ENCODE data around the gene EMC6. TPM values are rescaled to one million over a fixed set of nuclear protein-coding genes. Genes with fewer than 3 reads are reported as not detected.

The EMC6 gene
- polyA plus RNA-seq, 1 donor from 2014 or later: 81.8 TPM

- Mint-ChIP-seq H3K4me1 (peaks cover 1 to 5% (median 2%) of the 10 kb centered on the region in 3 donors), H3K36me3 (peaks cover 7% of the 10 kb centered on the region), H3K4me3 (peak overlapping the region in 1 of 4 donors; percentile 57), H3K9me3 (no peaks in the 10 kb centered on the region), H3K27me3 (no peaks in the 10 kb centered on the region), H3K27ac (peak overlapping the region in 2 of 3 donors; percentile 27 to 69)
Measured at GRCh38 chr17:3660311-3660891, 8.2 kb upstream of the EMC6 start.

GRCh38 chr17:3663102-3664011 lies 5.3 kb upstream of the EMC6 start:
- peak overlapping the region in 1 of 4 donors; percentile 32 for H3K4me3 Mint-ChIP-seq

GRCh38 chr17:3665834-3666233 lies 2.8 kb upstream of the EMC6 start:
- Mint-ChIP-seq H3K4me3 (peak overlapping the region in 2 of 4 donors; percentile 21 to 100), H3K4me1 (peaks cover 16 to 25% (median 19%) of the 10 kb centered on the region in 3 donors), H3K27ac (peak overlapping the region in 2 of 3 donors; percentile 87 to 91), H3K27me3 (no peaks in the 10 kb centered on the region), H3K9me3 (no peaks in the 10 kb centered on the region), H3K36me3 (peaks cover 5% of the 10 kb centered on the region)

More at GRCh38 chr17:3663102-3664011, 5.3 kb upstream of the EMC6 start:
- Mint-ChIP-seq H3K27me3 (no peaks in the 10 kb centered on the region), H3K27ac (peak overlapping the region in 1 of 3 donors; percentile 71), H3K4me1 (peaks cover 9 to 10% (median 9%) of the 10 kb centered on the region in 3 donors), H3K36me3 (peaks cover 5% of the 10 kb centered on the region), H3K9me3 (no peaks in the 10 kb centered on the region)

GRCh38 chr17:3666516-3666915 lies 2.1 kb upstream of the EMC6 start:
- peaks cover 2% of the 10 kb centered on the region for H3K36me3 Mint-ChIP-seq
- H3K4me3 Mint-ChIP-seq: peak overlapping the region; percentile 30 to 100 (median 87)
- H3K27ac Mint-ChIP-seq: peak overlapping the region in 2 of 3 donors; percentile 87 to 91
- H3K27me3 Mint-ChIP-seq: no peaks in the 10 kb centered on the region
- peaks cover 17 to 25% (median 19%) of the 10 kb centered on the region in 3 donors for H3K4me1 Mint-ChIP-seq
- H3K9me3 Mint-ChIP-seq: no peaks in the 10 kb centered on the region

- peak overlapping the region; percentile 91 to 100 (median 94) for H3K4me3 Mint-ChIP-seq
- no peaks in the 10 kb centered on the region for H3K36me3 Mint-ChIP-seq
- no peaks in the 10 kb centered on the region for H3K27me3 Mint-ChIP-seq
- H3K27ac Mint-ChIP-seq: peak overlapping the region in 2 of 3 donors; percentile 39 to 100
- peaks cover 17 to 25% (median 19%) of the 10 kb centered on the region in 3 donors for H3K4me1 Mint-ChIP-seq
- H3K9me3 Mint-ChIP-seq: no peaks in the 10 kb centered on the region
Measured at GRCh38 chr17:3667366-3668278, 990 bp upstream of the EMC6 start.

- peak overlapping the region; percentile 92 to 100 (median 96) for H3K27ac Mint-ChIP-seq
- H3K36me3 Mint-ChIP-seq: no peaks in the 10 kb centered on the region
- peaks cover 17 to 25% (median 19%) of the 10 kb centered on the region in 3 donors for H3K4me1 Mint-ChIP-seq
- H3K27me3 Mint-ChIP-seq: no peaks in the 10 kb centered on the region
- peak overlapping the region; percentile 92 to 100 (median 98) for H3K4me3 Mint-ChIP-seq
- no peaks in the 10 kb centered on the region for H3K9me3 Mint-ChIP-seq
Measured at GRCh38 chr17:3669085-3669347, 404 bp downstream of the EMC6 start.

- Mint-ChIP-seq H3K4me1 (peaks cover 17 to 25% (median 19%) of the 10 kb centered on the region in 3 donors), H3K9me3 (no peaks in the 10 kb centered on the region), H3K27me3 (no peaks in the 10 kb centered on the region), H3K27ac (peak overlapping the region; percentile 92 to 100 (median 96)), H3K4me3 (peak overlapping the region; percentile 92 to 100 (median 98)), H3K36me3 (no peaks in the 10 kb centered on the region)
Measured at GRCh38 chr17:3669548-3669947, 936 bp downstream of the EMC6 start.

- Mint-ChIP-seq H3K27me3 (no peaks in the 10 kb centered on the region), H3K36me3 (no peaks in the 10 kb centered on the region), H3K4me3 (peak overlapping the region in 1 of 4 donors; percentile 85), H3K9me3 (no peaks in the 10 kb centered on the region), H3K4me1 (peaks cover 9 to 25% (median 11%) of the 10 kb centered on the region in 3 donors), H3K27ac (peak overlapping the region in 1 of 3 donors; percentile 84)
Measured at GRCh38 chr17:3672571-3672970, 4.0 kb downstream of the EMC6 start.

- H3K4me3 Mint-ChIP-seq: peak overlapping the region in 1 of 4 donors; percentile 38
- no peaks in the 10 kb centered on the region for H3K9me3 Mint-ChIP-seq
- H3K27ac Mint-ChIP-seq: peak overlapping the region in 2 of 3 donors; percentile 19 to 88
- H3K4me1 Mint-ChIP-seq: peaks cover 1 to 6% (median 2%) of the 10 kb centered on the region in 3 donors
- no peaks in the 10 kb centered on the region for H3K27me3 Mint-ChIP-seq
- no peaks in the 10 kb centered on the region for H3K36me3 Mint-ChIP-seq
Measured at GRCh38 chr17:3675886-3676285, 7.3 kb downstream of the EMC6 start.

GRCh38 chr17:3678095-3678820 lies 9.6 kb downstream of the EMC6 start:
- Mint-ChIP-seq H3K4me1 (peaks cover 6 to 11% (median 11%) of the 10 kb centered on the region in 3 donors), H3K4me3 (no peak overlapping the region), H3K9me3 (no peaks in the 10 kb centered on the region), H3K27ac (peak overlapping the region in 1 of 3 donors; percentile 39), H3K27me3 (no peaks in the 10 kb centered on the region), H3K36me3 (peaks cover 7% of the 10 kb centered on the region)

GRCh38 chr17:3678821-3679530 lies 10.4 kb downstream of the EMC6 start:
- H3K4me1 Mint-ChIP-seq: peaks cover 12 to 15% (median 15%) of the 10 kb centered on the region in 3 donors
- peaks cover 10% of the 10 kb centered on the region for H3K36me3 Mint-ChIP-seq
- H3K4me3 Mint-ChIP-seq: no peak overlapping the region
- H3K27ac Mint-ChIP-seq: peak overlapping the region in 1 of 3 donors; percentile 62
- H3K9me3 Mint-ChIP-seq: no peaks in the 10 kb centered on the region
- H3K27me3 Mint-ChIP-seq: no peaks in the 10 kb centered on the region

- Mint-ChIP-seq H3K36me3 (peaks cover 10% of the 10 kb centered on the region), H3K27me3 (no peaks in the 10 kb centered on the region), H3K9me3 (no peaks in the 10 kb centered on the region), H3K4me3 (peak overlapping the region in 1 of 4 donors; percentile 55), H3K4me1 (peaks cover 14 to 22% (median 18%) of the 10 kb centered on the region in 3 donors), H3K27ac (peak overlapping the region in 2 of 3 donors; percentile 62 to 77)
Measured at GRCh38 chr17:3679531-3680126, 11.0 kb downstream of the EMC6 start.

GRCh38 chr17:3681057-3681456 lies 12.4 kb downstream of the EMC6 start:
- no peak overlapping the region for H3K27ac Mint-ChIP-seq
- H3K4me3 Mint-ChIP-seq: no peak overlapping the region
- peaks cover 10% of the 10 kb centered on the region for H3K36me3 Mint-ChIP-seq
- peaks cover 14 to 21% (median 18%) of the 10 kb centered on the region in 3 donors for H3K4me1 Mint-ChIP-seq
- no peaks in the 10 kb centered on the region for H3K27me3 Mint-ChIP-seq
- H3K9me3 Mint-ChIP-seq: no peaks in the 10 kb centered on the region
